ENCODE data around the gene CAMKMT. TPM values are rescaled to one million over a fixed set of nuclear protein-coding genes. Genes with fewer than 3 reads are reported as not detected.
A peak's percentile ranks its signal among the peaks of the same experiment; 100 is the strongest.

CAMKMT gene
- total RNA-seq, 1 donor = 15.0 TPM

DNA sequence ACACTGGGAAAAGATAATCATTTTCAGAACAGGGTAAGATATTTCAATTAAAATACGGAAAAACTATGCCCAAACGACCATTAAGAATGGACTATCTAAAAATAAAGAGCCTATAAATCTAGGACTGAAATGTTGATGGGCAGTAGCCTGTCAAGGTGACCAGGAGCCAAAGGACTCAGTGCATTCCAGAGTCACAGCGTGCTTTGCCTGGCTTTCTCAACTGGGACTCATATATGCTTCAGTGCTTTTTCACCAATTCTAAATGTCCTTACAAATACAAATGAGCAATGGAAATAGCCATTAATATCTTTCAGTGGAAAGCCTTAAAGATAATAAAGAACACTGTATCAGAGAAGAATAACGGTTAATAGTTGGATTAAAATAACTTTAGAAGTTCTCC lies 35.9 kb upstream of the CAMKMT start:
- H3K4me3 ChIP-seq (ENCODE audit: low read depth, low read length) = no peak overlapping the region
- TF ChIP-seq, protein P1, sequence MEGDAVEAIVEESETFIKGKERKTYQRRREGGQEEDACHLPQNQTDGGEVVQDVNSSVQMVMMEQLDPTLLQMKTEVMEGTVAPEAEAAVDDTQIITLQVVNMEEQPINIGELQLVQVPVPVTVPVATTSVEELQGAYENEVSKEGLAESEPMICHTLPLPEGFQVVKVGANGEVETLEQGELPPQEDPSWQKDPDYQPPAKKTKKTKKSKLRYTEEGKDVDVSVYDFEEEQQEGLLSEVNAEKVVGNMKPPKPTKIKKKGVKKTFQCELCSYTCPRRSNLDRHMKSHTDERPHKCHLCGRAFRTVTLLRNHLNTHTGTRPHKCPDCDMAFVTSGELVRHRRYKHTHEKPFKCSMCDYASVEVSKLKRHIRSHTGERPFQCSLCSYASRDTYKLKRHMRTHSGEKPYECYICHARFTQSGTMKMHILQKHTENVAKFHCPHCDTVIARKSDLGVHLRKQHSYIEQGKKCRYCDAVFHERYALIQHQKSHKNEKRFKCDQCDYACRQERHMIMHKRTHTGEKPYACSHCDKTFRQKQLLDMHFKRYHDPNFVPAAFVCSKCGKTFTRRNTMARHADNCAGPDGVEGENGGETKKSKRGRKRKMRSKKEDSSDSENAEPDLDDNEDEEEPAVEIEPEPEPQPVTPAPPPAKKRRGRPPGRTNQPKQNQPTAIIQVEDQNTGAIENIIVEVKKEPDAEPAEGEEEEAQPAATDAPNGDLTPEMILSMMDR (IDR thresholded peaks at IDR 0.05; ENCODE audit: insufficient read depth, low read length) = no peak
- DNase-seq (ENCODE audit: low read depth) = no peak

DNA sequence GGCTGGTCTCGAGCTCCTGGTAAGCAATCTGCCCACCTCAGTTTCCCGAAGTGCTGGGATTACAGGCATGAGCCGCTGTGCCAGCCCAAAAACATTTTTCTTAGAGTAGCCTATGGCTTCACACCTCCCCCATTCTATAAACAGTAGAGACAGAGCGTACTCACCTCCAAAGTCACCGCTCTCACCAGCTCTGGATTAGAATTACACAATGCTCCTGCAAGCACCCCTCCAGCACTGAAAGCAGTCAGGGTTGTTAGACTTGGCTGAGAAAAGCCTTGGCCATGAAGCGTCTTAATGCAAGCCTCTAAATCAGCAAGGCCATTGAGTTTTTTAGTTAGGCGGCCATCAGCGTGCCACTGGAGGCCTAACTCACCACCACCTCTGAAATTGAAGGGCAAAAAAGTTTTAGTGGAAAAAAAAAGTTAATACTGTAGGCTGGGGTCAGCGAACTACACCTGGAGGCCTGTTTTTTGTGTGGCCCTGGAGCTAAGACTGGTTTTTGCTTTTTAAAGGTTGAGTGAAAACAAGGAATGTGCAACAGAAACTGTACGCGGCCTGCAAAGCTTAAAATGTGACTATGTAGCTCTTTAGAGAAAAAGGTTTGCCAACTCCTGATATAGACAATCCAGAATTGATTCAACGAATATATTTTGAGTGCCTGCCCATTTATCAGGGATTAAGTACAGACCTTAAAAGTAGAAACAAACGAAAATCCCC lies 35.0 kb upstream of the CAMKMT start:
- DNase-seq (ENCODE audit: low read depth) = no peak
- TF ChIP-seq, protein P1 (IDR thresholded peaks at IDR 0.05; ENCODE audit: insufficient read depth, low read length) = no peak
- H3K4me3 ChIP-seq (ENCODE audit: low read depth, low read length) = no peak overlapping the region

DNA sequence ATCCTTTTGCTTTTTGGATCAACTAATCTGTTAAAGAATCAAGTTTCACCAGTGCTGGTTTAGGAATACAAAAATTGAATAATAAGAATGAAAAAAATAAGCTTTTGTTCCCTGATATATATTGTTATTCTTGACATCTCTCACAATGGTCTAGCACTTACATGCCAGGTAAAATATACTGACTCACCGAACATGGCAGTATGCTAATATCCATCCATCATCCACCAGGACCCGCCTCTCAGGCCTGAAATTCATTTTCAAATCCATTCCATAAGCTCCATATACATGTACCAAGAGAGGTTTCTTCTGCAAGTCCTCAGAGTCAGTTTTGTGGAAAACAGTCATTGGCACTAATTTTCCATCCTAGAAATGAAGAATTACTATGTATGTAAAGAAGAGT lies 33.0 kb upstream of the CAMKMT start:
- TF ChIP-seq, protein P1 (IDR thresholded peaks at IDR 0.05; ENCODE audit: insufficient read depth, low read length) = no peak
- H3K4me3 ChIP-seq (ENCODE audit: low read depth, low read length) = no peak overlapping the region

DNA sequence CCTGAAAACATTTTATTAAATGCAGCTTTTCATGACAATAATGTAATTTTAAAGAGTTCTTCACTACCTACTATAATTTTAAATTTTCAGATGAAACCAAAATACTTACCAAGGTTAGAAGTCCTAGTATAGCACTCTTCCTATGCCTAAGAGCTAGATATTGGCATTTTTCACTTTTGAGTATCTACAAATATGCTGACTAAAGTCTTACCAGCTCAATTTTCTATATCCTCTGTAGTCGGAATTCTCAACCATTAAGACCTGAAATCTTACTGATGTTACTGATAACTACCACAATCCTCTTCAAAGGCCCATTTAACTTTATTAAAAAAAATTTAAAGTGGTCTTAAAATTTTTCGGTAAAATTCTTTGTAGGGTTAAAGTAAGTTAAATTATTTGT lies 32.4 kb upstream of the CAMKMT start:
- no peak for DNase-seq (ENCODE audit: low read depth)
- H3K4me3 ChIP-seq (ENCODE audit: low read depth, low read length) = no peak overlapping the region
- TF ChIP-seq, protein P1 (IDR thresholded peaks at IDR 0.05; ENCODE audit: insufficient read depth, low read length) = no peak

More for the DNA sequence above, 33.0 kb upstream of the CAMKMT start:
- DNase-seq (ENCODE audit: low read depth) = peak; percentile 54

DNA sequence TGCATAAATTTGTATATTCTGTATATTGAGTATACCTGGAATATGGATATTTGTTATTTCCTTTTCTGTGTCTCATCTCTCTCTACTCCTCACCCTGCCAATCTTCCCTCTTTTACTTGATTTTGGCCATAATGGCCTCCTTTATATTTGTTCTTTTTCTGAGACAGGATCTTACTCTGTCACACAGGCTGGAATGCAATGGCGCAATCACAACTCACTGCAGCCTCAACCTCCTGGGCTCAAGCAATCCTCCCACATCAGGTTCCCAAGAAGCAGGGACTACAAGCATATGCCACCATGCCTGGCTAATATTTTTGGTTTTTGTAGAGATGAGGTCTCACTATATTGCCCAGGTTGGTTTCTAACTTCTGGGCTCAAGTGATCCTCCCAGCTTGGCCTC lies 30.9 kb upstream of the CAMKMT start:
- TF ChIP-seq, protein P1 (IDR thresholded peaks at IDR 0.05; ENCODE audit: insufficient read depth, low read length) = no peak
- H3K4me3 ChIP-seq (ENCODE audit: low read depth, low read length) = no peak overlapping the region
- peak; percentile 28 for DNase-seq (ENCODE audit: low read depth)

DNA sequence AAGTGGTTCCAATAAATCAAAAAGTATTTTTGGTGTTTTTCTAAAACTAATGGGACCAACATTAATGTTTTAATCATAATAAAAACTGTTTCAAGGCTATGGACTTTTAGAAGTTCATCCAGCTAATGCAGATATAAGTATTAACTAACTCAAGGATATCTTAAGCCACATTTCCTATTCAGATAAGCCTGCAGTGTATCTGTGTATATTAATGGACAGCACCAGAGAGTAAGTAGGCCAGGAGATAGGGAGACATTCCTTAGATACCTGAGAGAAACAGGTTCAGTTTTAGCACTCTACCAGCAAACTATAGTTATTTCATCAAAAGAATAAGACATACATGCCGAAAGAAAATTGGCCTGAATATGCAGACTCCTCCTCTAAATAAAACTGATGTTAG lies 27.8 kb upstream of the CAMKMT start:
- DNase-seq (ENCODE audit: low read depth) = no peak
- TF ChIP-seq, protein P1 (IDR thresholded peaks at IDR 0.05; ENCODE audit: insufficient read depth, low read length) = no peak
- no peak overlapping the region for H3K4me3 ChIP-seq (ENCODE audit: low read depth, low read length)

Measured in fibroblast of the aortic adventitia (primary cell).